SK-N-DZ (cell line): ENCODE data around the gene APOE.
"Not testable (repeated sequence)": the region's sequence is repeated elsewhere in the genome, so short reads cannot be mapped to it uniquely, and the experiment has no call there.

ENCODE experiments used
- DNase-seq: peaks from one replicate; pipeline ENCODE4 v3.0.0-alpha.2; 2015; ENCODE audit warnings: low spot score

APOE gene

DNA sequence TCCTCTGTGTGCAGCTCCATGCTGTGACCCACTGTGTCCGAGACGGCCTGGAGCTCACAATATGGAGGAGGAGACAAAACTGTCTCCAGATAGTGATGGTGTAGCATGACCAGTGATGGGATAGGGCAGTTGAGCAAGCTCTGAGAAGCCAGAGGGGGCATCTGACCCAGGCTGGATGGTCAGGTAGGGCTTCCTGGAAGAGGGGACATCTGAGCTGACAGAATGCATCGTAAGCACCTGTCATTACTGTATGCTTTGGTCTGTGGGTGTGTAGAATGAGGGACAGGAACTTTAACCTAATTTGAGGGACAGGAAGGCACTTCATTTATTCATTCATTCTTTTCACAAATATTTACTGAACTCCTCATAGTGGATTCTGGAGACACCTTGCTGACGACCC is 21.0 kb upstream of the APOE start:
- DNase-seq = no peak

GRCh38 chr19:44886141-44886540 is 19.5 kb upstream of the APOE start:
- DNase-seq = no peak

DNA sequence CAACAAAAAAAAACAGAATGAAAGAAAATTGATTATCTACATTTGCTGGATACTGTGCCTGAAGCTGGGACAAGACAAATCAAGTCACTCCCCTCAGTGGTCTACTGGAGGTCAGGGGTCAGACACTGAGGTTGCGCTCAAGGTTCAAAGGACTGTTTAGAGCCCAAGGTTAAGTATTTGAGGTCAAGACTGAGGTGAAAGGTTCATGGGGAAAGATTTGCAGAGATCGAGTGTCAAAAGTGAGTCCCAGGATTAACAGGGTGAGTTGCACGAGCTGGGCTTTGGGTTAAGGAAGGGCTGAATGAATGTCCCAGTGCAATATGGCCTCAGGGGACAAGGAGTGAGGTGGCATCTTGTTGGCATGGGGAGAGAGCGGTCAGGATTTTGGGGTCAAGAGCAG is 17.9 kb upstream of the APOE start:
- no peak for DNase-seq

DNA sequence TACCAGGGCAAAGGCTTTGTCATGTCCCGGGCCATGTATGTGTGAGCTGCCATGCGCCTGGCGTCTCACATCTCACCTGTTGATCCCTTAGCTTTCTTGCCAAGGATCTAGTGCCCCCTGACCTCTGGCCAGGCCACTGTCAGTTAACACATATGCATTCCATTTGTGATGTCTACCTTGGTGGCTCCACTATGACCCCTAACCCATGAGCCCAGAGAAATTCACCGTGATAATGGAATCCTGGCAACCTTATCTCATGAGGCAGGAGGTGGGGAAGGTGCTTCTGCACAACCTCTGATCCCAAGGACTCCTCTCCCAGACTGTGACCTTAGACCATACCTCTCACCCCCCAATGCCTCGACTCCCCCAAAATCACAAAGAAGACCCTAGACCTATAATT is 17.3 kb upstream of the APOE start:
- not testable (repeated sequence) for DNase-seq

DNA sequence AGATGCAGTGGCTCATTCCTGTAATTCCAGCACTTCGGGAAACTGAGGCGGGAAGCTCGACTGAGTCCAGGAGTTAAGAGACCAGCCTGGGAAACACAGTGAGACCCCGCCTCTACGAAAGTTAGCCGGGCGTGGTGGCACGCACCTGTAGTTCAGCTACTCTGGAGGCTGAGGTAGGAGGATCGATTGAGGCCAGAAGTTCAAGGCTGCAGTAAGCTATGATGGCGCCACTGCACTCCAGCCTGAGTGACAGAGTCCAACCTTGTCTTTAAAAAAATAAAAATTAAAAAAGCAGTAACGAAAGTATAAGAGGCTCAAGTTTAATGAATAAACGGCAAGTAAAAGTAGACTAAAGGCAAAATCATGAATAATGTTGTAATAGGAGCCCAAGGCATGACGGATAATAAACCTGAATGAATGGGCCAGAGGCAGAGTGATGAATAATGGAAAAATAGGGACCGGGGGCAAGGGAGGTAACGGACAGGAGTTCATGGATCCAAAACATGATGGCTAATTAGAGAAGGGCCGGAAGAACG is 15.7 kb upstream of the APOE start:
- no peak for DNase-seq

- DNase-seq = peak; percentile 100
These were observed 15.1 kb upstream of the APOE start for GRCh38 chr19:44890366-44891015.

DNA sequence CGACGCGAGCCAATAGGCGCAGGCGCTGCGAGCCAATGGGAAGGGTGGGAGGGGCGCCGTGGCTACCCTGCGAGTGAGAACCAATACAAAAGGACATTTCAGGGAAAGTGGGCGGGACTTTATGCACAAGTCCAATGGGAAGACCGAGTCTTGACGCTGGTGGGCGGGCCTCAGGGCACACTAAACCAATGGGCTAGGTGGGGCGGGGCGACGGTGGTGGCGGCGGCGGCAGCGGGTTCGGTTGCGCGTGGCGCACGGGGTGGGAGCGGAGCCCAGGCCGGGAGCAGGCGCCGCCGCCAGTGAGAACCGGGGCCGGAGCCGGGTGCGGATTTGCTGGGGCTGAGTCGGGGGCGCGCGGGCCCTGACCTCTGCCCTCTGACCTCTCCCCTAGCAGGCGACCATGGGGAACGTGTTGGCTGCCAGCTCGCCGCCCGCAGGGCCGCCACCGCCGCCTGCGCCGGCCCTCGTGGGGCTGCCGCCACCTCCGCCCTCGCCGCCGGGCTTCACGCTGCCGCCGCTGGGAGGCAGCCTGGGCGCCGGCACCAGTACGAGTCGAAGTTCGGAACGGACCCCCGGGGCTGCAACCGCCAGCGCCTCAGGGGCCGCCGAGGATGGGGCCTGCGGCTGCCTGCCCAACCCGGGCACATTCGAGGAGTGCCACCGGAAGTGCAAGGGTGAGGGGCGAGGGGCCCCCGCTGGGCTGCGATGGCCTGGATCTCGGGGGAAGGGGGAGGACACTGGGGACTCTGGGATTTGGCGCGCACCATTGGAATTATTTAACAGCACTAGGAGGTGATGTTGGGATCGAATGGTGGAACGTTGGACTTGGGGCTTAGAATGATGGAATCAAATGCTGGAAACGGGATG is 14.3 kb upstream of the APOE start, which contains the start of gene TOMM40:
Gene TOMM40, plus strand, starts transcription at position 239 of the 867 bp plus-strand sequence. Its CDS starts 162 bp downstream, at position 401.
- peak; percentile 22 for DNase-seq

- DNase-seq = no peak
These were observed 12.7 kb upstream of the APOE start for GRCh38 chr19:44892932-44893331.

DNA sequence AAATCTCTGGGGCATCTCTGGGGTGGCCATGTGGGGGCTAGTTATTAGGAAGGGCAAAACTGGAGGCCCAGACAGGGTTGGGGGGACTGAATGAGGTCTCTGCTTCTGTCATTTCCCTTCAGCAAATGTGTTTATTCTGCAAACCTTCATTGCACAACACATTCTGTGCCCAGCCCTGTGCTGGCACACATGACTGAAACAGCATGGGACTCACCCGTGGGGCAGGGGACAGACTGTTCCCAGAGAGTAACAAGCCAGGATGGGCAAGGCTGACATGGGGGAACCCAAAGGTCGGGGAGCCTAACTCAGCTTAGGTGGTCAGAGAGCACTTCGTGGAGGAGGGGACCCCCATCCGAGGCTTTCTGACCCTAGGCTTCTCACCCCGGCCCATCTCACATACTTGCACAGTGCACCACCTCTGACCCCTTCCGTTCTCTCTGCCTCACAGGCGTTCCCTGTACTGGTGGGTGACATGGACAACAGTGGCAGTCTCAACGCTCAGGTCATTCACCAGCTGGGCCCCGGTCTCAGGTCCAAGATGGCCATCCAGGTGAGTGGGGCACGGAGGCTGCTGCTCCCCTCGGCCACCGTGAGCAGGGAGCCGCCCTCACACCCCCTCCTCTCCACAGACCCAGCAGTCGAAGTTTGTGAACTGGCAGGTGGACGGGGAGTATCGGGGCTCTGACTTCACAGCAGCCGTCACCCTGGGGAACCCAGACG is 12.1 kb upstream of the APOE start:
- no peak for DNase-seq

GRCh38 chr19:44894052-44894400 is 11.6 kb upstream of the APOE start:
- no peak for DNase-seq

DNA sequence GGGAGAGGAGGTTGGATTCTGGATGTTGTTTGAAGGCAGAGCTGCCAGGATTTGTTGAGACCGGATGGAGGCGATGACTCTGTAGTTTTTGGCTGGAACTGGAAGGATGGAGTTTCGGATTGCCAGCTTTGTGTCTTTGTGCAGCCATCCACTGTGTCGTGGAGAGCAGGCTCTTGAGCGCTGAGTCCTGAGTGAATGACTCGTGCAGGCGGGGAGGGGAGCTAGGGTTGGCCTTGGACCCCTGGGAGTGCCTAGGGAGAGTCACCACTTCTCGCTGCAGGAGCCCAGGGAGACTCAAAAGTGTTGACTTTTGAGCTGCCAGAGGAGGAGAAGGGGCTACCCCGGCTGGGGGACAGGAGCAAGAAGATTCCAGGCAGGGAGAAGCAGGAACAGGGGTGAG is 10.7 kb upstream of the APOE start:
- DNase-seq = no peak

DNA sequence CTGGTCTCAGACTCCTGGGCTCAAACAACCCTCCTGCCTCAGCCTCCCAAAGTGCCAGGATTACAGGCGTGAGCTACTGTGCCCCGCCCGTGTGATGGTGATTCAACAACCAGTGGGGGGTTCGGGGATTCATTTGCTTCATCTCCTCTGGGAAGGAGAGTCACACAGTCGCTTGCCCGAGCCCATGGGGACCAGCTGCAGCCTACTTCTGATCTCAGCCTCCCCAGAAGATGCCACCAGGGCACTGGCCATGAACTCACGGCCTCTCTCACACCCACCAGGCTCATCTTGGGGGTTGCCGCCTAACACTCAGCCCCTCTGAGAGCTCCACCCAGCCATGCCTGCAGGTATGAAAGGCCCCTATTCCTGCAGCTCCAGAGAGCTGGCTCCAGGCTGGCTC is 7.8 kb upstream of the APOE start:
- no peak for DNase-seq

- DNase-seq = no peak
These were observed 5.0 kb upstream of the APOE start for GRCh38 chr19:44900328-44901244.

- DNase-seq = no peak
These were observed 2.4 kb upstream of the APOE start for GRCh38 chr19:44903216-44903601.

GRCh38 chr19:44903602-44904425 is 1.8 kb upstream of the APOE start:
- DNase-seq = peak; percentile 51

- DNase-seq = no peak
These were observed 1.1 kb upstream of the APOE start for GRCh38 chr19:44904426-44904994.

DNA sequence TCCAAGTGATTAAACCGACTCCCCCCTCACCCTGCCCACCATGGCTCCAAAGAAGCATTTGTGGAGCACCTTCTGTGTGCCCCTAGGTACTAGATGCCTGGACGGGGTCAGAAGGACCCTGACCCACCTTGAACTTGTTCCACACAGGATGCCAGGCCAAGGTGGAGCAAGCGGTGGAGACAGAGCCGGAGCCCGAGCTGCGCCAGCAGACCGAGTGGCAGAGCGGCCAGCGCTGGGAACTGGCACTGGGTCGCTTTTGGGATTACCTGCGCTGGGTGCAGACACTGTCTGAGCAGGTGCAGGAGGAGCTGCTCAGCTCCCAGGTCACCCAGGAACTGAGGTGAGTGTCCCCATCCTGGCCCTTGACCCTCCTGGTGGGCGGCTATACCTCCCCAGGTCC is 2.0 kb downstream of the APOE start:
- DNase-seq = no peak

GRCh38 chr19:44908074-44908835 is 2.7 kb downstream of the APOE start:
- DNase-seq = no peak

DNA sequence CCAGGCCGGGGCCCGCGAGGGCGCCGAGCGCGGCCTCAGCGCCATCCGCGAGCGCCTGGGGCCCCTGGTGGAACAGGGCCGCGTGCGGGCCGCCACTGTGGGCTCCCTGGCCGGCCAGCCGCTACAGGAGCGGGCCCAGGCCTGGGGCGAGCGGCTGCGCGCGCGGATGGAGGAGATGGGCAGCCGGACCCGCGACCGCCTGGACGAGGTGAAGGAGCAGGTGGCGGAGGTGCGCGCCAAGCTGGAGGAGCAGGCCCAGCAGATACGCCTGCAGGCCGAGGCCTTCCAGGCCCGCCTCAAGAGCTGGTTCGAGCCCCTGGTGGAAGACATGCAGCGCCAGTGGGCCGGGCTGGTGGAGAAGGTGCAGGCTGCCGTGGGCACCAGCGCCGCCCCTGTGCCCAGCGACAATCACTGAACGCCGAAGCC is 3.3 kb downstream of the APOE start:
- no peak for DNase-seq
